ENCODE measurements around the gene STRA6. TPM values are rescaled to one million over a fixed set of nuclear protein-coding genes. Genes with fewer than 3 reads are reported as not detected.
A peak's percentile ranks its signal among the peaks of the same experiment; 100 is the strongest.

The STRA6 gene
- total RNA-seq, 1 experiment from 2014 or later = 0.29 TPM

GRCh38 chr15:74201710-74202420, 722 bp downstream of the STRA6 start:
- Histone ChIP-seq H3K9me3 (ENCODE audit: low read length) (no peaks in the 10 kb centered on the region), H4K20me1 (ENCODE audit: low read length) (no peaks in the 10 kb centered on the region), H3K9ac (ENCODE audit: low read length) (peak overlapping the region; percentile 31; the same call in 1 of the 2 replicates), H2AFZ (ENCODE audit: low read length) (no peak overlapping the region), H3K4me1 (ENCODE audit: insufficient read depth, low read length) (peaks cover 51% of the 10 kb centered on the region), H3K4me3 (ENCODE audit: low read length) (no peak overlapping the region), H3K4me2 (ENCODE audit: low read length) (peak overlapping the region; percentile 49), H3F3A (ENCODE audit: low read length, unreplicated experiment) (no peaks in the 10 kb centered on the region), H3K27me3 (ENCODE audit: low read length) (no peaks in the 10 kb centered on the region), H3K9me2 (replicated peaks; ENCODE audit: low read length) (no peaks in the 10 kb centered on the region), H3K79me2 (ENCODE audit: low read length) (no peaks in the 10 kb centered on the region), H3K36me3 (ENCODE audit: low read depth, low read length) (no peaks in the 10 kb centered on the region), H3K27ac (ENCODE audit: low read length) (peak overlapping the region; percentile 80)
- TF ChIP-seq EZH2 (IDR thresholded peaks at IDR 0.05; ENCODE audit: low read length, unreplicated experiment) (no peak), EZH2phosphoT487 (IDR thresholded peaks at IDR 0.05; ENCODE audit: borderline replicate concordance, low read length) (no peak), CTCF (conservative IDR thresholded peaks at IDR 0.05; ENCODE audit: low read depth, low read length) (no peak)
- intact Hi-C loops (cut with micrococcal nuclease) = no loop called here
- POLR2A ChIA-PET (ENCODE audit: unreplicated experiment) = no interaction called here
- no peak for ATAC-seq
- peak; percentile 53 for DNase-seq
- CTCF ChIA-PET = no interaction called here
- no TSS peak for BruUV-seq (replicated peaks)

GRCh38 chr15:74200871-74201419, 1.6 kb downstream of the STRA6 start:
- Histone ChIP-seq H3K36me3 (ENCODE audit: low read depth, low read length) (no peaks in the 10 kb centered on the region), H4K20me1 (ENCODE audit: low read length) (no peaks in the 10 kb centered on the region), H3K4me1 (ENCODE audit: insufficient read depth, low read length) (peaks cover 60% of the 10 kb centered on the region), H3K4me3 (ENCODE audit: low read length) (no peak overlapping the region), H3K4me2 (ENCODE audit: low read length) (peak overlapping the region; percentile 49), H3K27ac (ENCODE audit: low read length) (peak overlapping the region; percentile 80), H3K27me3 (ENCODE audit: low read length) (no peaks in the 10 kb centered on the region), H3K9me3 (ENCODE audit: low read length) (no peaks in the 10 kb centered on the region), H3K9me2 (replicated peaks; ENCODE audit: low read length) (no peaks in the 10 kb centered on the region), H3K79me2 (ENCODE audit: low read length) (no peaks in the 10 kb centered on the region), H3F3A (ENCODE audit: low read length, unreplicated experiment) (no peaks in the 10 kb centered on the region), H3K9ac (ENCODE audit: low read length) (peak overlapping the region; percentile 31), H2AFZ (ENCODE audit: low read length) (no peak overlapping the region)
- TF ChIP-seq EZH2 (IDR thresholded peaks at IDR 0.05; ENCODE audit: low read length, unreplicated experiment) (no peak), EZH2phosphoT487 (IDR thresholded peaks at IDR 0.05; ENCODE audit: borderline replicate concordance, low read length) (no peak), CTCF (conservative IDR thresholded peaks at IDR 0.05; ENCODE audit: low read depth, low read length) (no peak)
- CTCF ChIA-PET = no interaction called here
- no TSS peak for BruUV-seq (replicated peaks)
- ATAC-seq (peak; percentile 5; the same call in 1 of the 2 replicates), DNase-seq (peak; percentile 37)
- POLR2A ChIA-PET (ENCODE audit: unreplicated experiment) = no interaction called here
- intact Hi-C loops (cut with micrococcal nuclease) = no loop called here

- H4K20me1 ChIP-seq (ENCODE audit: low read length) = no peaks in the 10 kb centered on the region
- no peak overlapping the region for H2AFZ ChIP-seq (ENCODE audit: low read length)
- H3K4me2 ChIP-seq (ENCODE audit: low read length) = peak overlapping the region; percentile 49
- intact Hi-C loops (cut with micrococcal nuclease) = no loop called here
- TF ChIP-seq EZH2 (IDR thresholded peaks at IDR 0.05; ENCODE audit: low read length, unreplicated experiment) = no peak
- TF ChIP-seq EZH2phosphoT487 (IDR thresholded peaks at IDR 0.05; ENCODE audit: borderline replicate concordance, low read length) = no peak
- TF ChIP-seq CTCF (conservative IDR thresholded peaks at IDR 0.05; ENCODE audit: low read depth, low read length) = no peak
- H3K27ac ChIP-seq (ENCODE audit: low read length) = peak overlapping the region; percentile 80
- no peak overlapping the region for H3K4me3 ChIP-seq (ENCODE audit: low read length)
- H3F3A ChIP-seq (ENCODE audit: low read length, unreplicated experiment) = no peaks in the 10 kb centered on the region
- H3K36me3 ChIP-seq (ENCODE audit: low read depth, low read length) = no peaks in the 10 kb centered on the region
- no peaks in the 10 kb centered on the region for H3K9me3 ChIP-seq (ENCODE audit: low read length)
- POLR2A ChIA-PET (ENCODE audit: unreplicated experiment) = no interaction called here
- no peaks in the 10 kb centered on the region for H3K79me2 ChIP-seq (ENCODE audit: low read length)
- no peaks in the 10 kb centered on the region for H3K27me3 ChIP-seq (ENCODE audit: low read length)
- ATAC-seq = peak; percentile 45
- CTCF ChIA-PET = no interaction called here
- peaks cover 65% of the 10 kb centered on the region for H3K4me1 ChIP-seq (ENCODE audit: insufficient read depth, low read length)
- DNase-seq = peak; percentile 80
- H3K9ac ChIP-seq (ENCODE audit: low read length) = peak overlapping the region; percentile 31
- H3K9me2 ChIP-seq (replicated peaks; ENCODE audit: low read length) = no peaks in the 10 kb centered on the region
- no TSS peak for BruUV-seq (replicated peaks)
These were observed 2.2 kb downstream of the STRA6 start for GRCh38 chr15:74200412-74200815.
